Left hindlimb (tissue), 1 donor: ENCODE results near the gene B9D1.

Source experiments
- DNase-seq: peaks from one replicate; pipeline ENCODE4 v3.0.0-alpha.2; 2018

B9D1 gene

DNA sequence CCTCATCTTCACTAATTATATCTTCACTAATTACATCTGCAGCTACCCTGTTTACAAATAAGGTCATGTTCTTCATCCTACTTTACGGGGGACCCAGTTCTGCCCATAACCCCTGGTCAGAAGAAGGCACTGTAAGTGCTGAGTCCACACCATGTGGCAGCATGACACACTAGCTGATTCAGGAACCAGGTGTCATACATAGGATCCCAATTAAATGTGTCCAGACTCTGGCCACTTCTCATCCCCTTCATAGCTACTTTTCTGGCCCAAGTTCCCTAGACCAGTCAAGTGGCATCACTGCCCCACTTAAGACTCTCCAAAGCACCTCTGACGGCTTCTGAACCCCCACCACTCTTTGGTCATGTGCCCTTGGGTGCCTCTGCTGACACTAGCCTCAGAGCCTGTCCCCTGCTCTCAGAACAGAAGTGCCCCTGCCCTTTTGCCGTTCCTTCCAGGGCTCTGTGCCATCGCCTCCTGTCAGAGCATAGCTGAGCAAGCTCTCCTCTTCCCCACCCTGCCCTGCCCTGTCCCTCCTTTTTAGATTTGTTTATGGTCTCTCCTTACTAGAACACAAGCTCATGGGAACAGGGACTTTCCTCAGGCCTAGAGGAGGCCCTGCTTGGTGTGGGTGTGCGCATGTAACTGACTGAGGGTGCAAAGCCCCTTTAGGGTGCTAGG, 61.1 kb downstream of the B9D1 start:
- DNase-seq: no peak

DNA sequence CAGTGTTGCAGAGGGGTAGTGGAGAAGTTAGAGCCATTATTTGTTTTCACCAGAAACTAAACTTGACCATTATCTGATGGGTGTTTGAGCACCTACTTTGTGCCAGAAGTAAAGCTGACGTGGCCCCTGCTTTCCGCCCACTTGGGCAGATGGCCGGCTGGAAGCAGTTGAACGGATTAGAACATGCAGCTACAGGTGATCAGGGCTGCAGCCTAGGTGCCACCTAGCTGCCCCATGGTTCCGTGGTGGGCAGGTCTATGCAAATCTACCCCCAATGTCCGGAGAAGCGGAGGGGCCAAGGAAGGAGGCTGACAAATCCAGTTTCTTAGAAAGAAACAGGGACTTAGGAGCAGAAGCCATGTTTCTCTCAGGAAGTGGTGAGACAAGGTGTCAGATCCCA, 62.7 kb downstream of the B9D1 start:
- DNase-seq: no peak

DNA sequence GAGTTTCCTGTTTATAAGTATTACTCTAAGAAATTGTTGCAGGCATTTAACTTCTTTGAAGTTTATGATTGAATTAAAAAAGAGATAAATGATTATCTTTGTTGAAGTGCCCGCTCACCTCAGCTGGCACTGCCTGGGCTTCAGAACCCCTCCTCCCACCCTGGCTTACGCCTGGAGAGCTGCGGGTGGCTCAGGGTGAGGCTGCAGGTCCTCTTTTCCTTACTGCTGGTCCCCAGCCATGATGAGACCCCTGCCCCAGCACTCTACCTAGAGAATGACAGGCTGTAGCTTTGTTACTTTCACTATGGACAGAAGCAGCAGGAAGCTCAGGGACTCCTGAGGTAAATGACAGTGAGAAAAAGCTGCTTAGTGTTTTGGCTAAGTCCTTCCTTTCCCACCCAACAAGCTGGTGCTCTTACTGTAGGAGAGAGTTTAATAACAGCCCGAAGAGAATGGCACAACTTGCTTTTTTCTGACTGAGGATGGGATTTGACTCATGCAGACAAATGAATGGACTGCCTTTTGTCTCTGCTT, 63.2 kb downstream of the B9D1 start:
- DNase-seq: no peak

DNA sequence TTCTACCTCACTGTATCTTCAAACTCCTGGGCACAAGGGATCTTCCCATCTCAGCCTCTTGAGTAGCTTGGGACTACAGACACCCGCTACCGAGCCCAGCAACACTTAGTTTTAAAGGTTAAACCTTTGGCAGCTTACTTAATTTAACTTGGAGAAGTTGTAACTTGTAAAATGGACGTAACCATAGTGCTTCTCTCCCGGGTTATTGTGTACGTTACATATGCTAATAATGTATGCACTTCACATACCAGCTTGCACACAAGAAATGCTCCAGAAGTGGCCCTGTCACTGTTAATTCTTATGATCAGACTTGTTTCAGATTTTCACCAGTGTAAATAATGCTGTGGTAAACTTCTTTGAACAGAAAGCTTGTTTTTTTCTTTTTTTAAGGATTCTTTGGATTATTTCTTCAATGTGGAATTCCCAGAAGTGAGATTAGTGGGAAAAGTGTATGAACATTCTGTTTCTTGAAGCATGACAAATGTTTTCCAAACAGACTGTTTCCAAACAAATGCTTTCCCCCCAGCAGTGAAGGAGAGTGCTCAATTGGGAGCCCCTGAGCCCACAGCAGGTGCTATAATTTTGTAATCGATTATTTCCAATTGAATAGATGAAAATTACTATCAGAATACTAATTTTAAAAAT, 63.8 kb downstream of the B9D1 start:
- DNase-seq: no peak

DNA sequence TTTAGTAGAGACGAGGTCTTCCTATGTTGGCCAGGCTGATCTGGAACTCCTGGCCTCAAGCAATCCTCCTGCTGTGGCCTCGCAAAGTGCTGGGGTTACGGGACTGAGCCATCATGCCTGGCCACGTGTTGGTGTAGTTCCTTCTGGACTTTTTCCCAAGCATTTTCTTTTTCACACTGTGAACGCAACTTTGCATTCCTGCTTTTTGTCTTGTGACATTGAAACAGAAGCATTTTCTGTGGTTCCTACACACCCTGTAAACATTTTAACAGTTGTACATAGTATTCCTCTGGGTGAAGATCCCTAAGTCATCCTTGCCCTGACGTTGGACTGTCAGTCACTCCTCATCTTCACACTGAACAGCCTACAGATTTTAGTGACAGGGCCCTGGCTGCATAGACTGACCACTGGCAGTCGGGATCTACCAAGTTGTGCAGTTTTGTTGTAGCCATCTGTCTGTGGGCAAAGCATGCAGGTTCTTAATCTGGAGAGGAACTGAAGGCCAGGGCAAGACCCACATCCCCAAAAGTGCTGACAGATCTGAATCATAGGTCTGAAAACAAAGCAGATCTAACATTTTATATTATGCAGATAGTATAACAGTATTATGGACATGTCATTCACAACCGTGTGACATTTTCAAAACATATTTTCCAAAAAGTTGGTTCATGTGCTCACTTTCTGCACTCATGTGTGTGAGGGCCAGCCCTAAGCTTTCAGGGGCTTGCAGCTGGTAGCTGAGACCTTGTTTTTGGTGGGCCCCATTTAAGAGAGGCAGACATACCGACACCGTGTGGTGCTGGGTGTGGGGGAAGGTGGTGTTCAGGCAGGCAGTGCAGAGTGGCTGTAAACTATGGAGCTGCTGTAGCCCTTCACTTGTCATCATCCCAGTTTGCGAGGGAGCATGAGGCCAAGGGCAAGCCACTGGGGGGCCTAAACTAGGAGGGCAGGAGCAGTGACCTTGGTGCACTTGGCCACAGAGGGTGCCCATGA, 65.4 kb downstream of the B9D1 start:
- DNase-seq: no peak

DNA sequence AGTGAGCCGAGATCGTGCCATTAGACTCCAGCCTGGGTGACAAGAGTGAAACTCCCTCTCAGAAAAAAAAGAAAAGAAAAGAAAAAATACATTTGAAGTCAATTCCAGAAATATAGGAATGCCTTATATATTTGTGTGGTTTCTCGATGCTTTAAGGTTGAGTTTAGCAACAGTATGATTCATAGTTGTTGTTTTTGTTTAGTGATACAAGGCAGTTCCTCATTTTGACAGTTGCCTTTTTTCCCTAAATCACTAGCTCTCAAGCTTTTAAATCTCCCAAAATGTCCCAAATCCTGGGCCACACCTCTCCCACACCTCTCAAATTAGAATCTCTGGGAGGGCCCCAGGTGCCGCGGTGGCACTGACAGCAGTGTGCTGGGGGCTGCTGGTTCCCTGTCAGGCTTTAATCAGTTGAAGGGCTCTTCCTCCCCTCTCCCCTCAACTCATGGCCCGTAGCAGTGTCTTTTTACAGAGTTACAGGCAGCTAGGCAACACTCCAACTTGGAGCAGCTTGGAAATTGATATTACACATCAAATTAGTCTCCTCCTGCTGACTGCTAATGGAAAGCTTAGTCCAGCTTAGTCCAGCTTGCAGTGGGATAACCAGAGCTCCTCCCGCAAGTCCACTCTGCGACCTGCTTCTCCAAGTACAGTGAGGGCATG, 66.9 kb downstream of the B9D1 start:
- no peak for DNase-seq

DNA sequence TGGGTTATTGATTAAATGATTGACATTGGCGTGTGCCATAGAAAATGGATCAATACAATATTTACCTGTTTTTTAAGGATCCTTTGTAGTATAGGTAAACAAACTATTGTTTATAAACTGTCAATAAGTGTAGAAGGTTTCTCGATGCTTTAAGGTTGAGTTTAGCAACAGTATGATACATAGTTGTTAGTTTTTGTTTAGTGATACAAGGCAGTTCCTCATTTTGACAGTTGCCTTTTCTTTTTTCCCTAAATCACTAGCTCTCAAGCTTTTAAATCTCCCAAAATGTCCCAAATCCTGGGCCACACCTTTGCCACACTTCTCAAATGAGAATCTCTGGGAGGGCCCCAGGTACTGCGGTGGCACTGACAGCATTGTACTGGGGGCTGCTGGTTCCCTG, 68.1 kb downstream of the B9D1 start:
- DNase-seq: no peak
